Lower lobe of right lung (tissue), 2 donors: ENCODE results near the gene CPNE5. TPM values are rescaled to one million over a fixed set of nuclear protein-coding genes. Genes with fewer than 3 reads are reported as not detected.

Experiments used
- ATAC-seq, 2 donors: fragments of 200-7000 bp; cut with Tn5 transposase; one replicate each; pipeline ENCODE4 v1.9.1; 2020 to 2022; ENCODE audit warnings: mild to moderate bottlenecking in 2 of 2, moderate library complexity in 2 of 2
- DNase-seq: peaks from one replicate; pipeline ENCODE4 v3.0.0-alpha.2; 2020
- H3K27ac ChIP-seq: fragments of 200-600 bp; one replicate; pipeline ENCODE4 v1.8.0; 2022
- H3K27me3 ChIP-seq: fragments of 200-600 bp; one replicate; pipeline ENCODE4 v1.8.0; 2022; ENCODE audit warnings: low read depth
- H3K36me3 ChIP-seq: fragments of 200-600 bp; one replicate; pipeline ENCODE4 v1.8.0; 2022; ENCODE audit warnings: mild to moderate bottlenecking
- H3K4me1 ChIP-seq: fragments of 200-600 bp; one replicate; pipeline ENCODE4 v1.8.0; 2022
- H3K4me3 ChIP-seq: fragments of 200-600 bp; one replicate; pipeline ENCODE4 v1.8.0; 2022; ENCODE audit warnings: mild to moderate bottlenecking
- H3K9me3 ChIP-seq: fragments of 200-600 bp; one replicate; pipeline ENCODE4 v1.8.0; 2022
- intact Hi-C: fragments of 100-400 bp; cut with DNase I; formaldehyde crosslinking; loops from one replicate; pipeline ENCODE4 v1.11.0; 2022
- total RNA-seq: library from RNA; stranded (reverse); fragmentation: NEBNext Ultra II Directional; extraction: Animal tissue kit (Norgen Biotek cat#: 25700); gene quantifications from one replicate; pipeline ENCODE4 v1.2.1, GENCODE V29; 2021
- TF ChIP-seq, protein P1 (sequence below): fragments of 200-600 bp; IDR thresholded peaks from one replicate; pipeline ENCODE4 v1.8.0; 2022; ENCODE audit warnings: antibody characterized with exemption, mild to moderate bottlenecking
- donor health status: DM: no; HTN: yes; CAD: no; lungs with severe emphysema.

Gene CPNE5
- total RNA-seq, 1 donor from 2014 or later, result 2.4 TPM

DNA sequence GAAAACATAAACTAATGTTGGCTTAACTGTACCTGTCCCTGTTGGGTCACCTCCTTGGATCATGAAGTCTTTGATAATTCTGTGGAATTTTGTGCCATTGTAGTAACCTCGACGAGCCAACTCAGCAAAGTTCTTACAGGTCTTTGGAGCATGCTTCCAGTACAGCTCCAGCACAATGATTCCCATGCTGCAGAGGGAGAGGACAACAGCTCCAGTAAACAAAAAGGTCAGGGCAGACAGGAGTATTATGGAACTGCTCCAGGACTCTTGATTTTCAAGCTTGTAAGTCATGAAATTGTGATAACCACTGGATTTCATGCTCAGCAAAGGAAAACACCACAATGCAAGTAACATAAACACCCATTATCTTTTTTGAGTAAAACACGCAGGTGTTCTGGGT is 32.4 kb upstream of the CPNE5 start:
- Histone ChIP-seq H3K36me3 (peaks cover 18% of the 10 kb centered on the region), H3K9me3 (no peaks in the 10 kb centered on the region), H3K4me3 (no peak overlapping the region), H3K27ac (no peak overlapping the region), H3K4me1 (peaks cover 16% of the 10 kb centered on the region), H3K27me3 (no peaks in the 10 kb centered on the region)
- intact Hi-C loops, result no loop called here
- DNase-seq (no peak), ATAC-seq (no peak)
- TF ChIP-seq, protein P1, sequence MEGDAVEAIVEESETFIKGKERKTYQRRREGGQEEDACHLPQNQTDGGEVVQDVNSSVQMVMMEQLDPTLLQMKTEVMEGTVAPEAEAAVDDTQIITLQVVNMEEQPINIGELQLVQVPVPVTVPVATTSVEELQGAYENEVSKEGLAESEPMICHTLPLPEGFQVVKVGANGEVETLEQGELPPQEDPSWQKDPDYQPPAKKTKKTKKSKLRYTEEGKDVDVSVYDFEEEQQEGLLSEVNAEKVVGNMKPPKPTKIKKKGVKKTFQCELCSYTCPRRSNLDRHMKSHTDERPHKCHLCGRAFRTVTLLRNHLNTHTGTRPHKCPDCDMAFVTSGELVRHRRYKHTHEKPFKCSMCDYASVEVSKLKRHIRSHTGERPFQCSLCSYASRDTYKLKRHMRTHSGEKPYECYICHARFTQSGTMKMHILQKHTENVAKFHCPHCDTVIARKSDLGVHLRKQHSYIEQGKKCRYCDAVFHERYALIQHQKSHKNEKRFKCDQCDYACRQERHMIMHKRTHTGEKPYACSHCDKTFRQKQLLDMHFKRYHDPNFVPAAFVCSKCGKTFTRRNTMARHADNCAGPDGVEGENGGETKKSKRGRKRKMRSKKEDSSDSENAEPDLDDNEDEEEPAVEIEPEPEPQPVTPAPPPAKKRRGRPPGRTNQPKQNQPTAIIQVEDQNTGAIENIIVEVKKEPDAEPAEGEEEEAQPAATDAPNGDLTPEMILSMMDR, result no peak

DNA sequence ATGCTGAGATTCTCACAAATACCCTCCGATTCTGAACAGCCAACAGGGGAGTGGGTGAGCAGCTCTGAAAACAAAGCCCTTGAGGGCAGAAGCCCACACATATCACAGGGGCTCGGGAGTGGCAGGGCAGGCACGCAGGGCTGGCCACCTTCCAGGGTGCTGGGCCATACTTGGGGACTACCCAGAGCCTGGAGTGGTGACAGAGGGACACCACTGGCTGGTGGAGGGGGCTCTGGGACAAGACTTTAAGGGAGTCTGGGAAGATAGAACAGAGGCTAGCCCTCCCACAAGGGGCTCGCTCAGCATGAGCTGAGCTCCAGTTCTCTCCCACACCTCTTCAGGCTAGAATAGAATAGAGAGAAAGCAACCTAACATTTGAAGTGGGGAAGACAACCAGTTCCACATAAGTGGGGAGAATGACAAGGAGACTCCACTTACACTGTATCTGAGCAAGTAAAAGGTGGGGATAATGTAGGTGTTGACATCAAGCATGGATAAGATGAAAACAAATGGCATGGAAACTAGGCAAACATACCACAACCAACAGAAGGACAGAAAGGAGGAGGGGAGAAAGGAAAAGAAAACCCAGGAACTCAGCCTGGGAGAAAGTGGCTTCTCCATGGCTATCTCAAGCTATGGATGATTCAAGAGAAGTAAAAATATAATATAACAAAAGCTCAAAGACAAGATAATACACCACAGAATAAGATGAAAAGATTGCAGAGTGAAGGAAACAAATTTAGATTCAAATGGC is 28.4 kb upstream of the CPNE5 start:
- Histone ChIP-seq H3K9me3 (no peaks in the 10 kb centered on the region), H3K36me3 (peaks cover 35% of the 10 kb centered on the region), H3K27me3 (no peaks in the 10 kb centered on the region), H3K4me3 (no peak overlapping the region), H3K27ac (no peak overlapping the region), H3K4me1 (peaks cover 7% of the 10 kb centered on the region)
- ATAC-seq, result no peak
- TF ChIP-seq, protein P1, result no peak
- intact Hi-C loops, result no loop called here
- no peak for DNase-seq

DNA sequence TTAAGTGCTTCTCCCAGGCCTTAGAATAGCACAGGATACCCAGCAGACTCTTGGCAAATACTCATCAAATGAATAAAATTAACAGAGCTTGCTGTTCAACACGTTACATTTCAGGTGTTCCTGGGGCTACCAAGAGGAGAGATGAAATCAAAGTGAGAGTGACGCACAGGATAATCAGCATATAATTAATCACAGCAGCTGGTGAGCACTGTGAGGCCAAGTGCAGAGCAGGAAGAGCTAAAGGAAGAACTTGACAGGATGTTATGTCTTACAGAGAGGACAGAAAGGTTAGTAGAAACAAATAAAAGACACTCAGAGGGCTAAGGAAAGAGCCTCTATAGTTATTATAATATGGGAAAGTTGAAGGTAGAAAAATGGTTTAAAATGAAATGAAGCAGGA is 26.6 kb upstream of the CPNE5 start:
- DNase-seq (no peak), ATAC-seq (no peak)
- Histone ChIP-seq H3K36me3 (peaks cover 32% of the 10 kb centered on the region), H3K4me1 (peaks cover 7% of the 10 kb centered on the region), H3K27ac (no peak overlapping the region), H3K4me3 (no peak overlapping the region), H3K9me3 (no peaks in the 10 kb centered on the region), H3K27me3 (no peaks in the 10 kb centered on the region)
- TF ChIP-seq, protein P1, result no peak
- intact Hi-C loops, result no loop called here

DNA sequence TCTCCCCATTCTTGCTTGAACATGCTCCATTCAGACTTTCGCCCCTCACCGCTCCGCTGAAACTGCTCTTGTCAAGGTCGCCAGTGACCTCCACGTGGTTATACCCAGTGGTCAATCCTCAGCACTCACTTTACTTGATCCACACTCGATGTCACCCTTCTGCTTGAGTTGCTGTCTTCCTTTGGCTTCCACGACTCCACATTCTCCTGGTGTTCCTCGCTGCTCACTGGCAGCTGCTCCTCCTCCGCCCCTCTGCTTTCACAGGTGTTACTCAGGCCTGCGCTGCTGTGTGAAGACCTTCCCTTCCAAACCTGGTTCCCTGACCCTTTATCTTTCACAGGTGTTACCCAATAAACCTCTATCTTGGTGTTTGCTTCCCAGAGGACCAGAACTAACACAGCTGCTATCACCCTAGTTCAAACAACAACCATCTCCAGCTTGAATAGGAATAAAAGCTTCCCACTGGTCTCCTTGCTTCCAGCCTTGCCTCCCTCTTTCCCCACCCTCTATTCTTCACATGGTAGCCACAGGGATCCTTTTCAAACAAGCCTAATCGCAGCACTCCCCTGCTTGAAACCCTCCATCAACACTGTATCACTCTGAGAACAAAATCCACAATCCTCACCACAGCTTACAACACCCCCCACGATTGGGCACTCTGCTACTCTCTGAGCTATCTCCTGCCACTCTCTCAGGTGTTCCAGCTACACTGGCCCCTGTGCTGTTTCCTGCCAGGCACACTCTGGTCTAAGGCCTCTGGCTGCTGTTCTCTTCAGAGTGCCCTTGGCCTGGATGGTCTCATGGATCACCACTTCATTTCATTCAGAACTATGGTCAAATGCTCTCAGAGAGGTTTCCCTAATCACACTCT is 24.7 kb upstream of the CPNE5 start:
- H3K27ac ChIP-seq, result no peak overlapping the region
- TF ChIP-seq, protein P1, result no peak
- H3K36me3 ChIP-seq, result peaks cover 23% of the 10 kb centered on the region
- intact Hi-C loops, result no loop called here
- no peaks in the 10 kb centered on the region for H3K9me3 ChIP-seq
- no peaks in the 10 kb centered on the region for H3K27me3 ChIP-seq
- no peak for ATAC-seq
- H3K4me3 ChIP-seq, result no peak overlapping the region
- DNase-seq, result no peak
- H3K4me1 ChIP-seq, result peaks cover 7% of the 10 kb centered on the region

DNA sequence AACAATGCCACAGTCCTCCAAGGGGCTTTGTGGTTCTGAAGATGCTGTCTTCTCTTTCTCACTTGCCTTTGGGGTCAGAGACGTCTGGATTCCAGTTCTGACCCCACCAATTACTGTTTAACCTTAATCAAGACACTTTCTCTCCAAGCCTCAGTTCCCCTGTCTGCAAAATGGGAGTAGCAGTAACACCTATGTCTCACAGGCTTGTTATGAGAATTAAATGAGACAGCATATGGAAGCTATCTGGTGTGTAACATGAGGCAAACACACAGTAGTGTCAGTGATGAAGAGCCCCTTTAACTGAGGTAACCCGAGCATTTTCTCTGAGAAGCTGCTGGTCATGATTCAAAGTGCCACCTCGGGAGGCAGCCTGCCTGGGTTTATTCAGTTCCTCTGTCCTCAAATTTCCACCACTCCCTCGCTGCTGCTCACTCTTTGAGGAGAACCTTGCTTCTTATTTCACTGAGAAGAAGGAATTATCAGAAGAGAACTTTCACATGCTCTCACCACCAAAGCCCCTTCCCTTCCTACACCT is 23.7 kb upstream of the CPNE5 start:
- no peaks in the 10 kb centered on the region for H3K27me3 ChIP-seq
- DNase-seq, result no peak

More for the DNA sequence above, 23.7 kb upstream of the CPNE5 start:
- TF ChIP-seq, protein P1, result no peak
- intact Hi-C loops, result no loop called here
- Histone ChIP-seq H3K4me1 (peaks cover 7% of the 10 kb centered on the region), H3K4me3 (no peak overlapping the region), H3K9me3 (no peaks in the 10 kb centered on the region), H3K27ac (no peak overlapping the region), H3K36me3 (peaks cover 16% of the 10 kb centered on the region)
- ATAC-seq, result no peak
